SK-N-MC (cell line): ENCODE measurements around the gene CSNK1D.

Experiments used
- EZH2 ChIP-seq: fragments of 200-600 bp; sonication (generic); IDR thresholded peaks from one replicate; pipeline ENCODE4 v1.6.1; 2017; ENCODE audit warnings: antibody characterized with exemption
- FOXP2 ChIP-seq: optimal IDR thresholded peaks from 2 replicates; pipeline ENCODE3; 2011; ENCODE audit warnings: mild to moderate bottlenecking, moderate library complexity; ENCODE audit not compliant: insufficient read depth; ENCODE audit errors: extremely low read length, control extremely low read depth
- POLR2AphosphoS5 ChIP-seq: IDR thresholded peaks from 2 replicates; pipeline ENCODE4 v1.6.1; 2012; ENCODE audit warnings: mild to moderate bottlenecking, low read depth, low read length, borderline replicate concordance

GRCh38 chr17:82237746-82238471, 35.6 kb downstream of the CSNK1D start:
- no peak for TF ChIP-seq POLR2AphosphoS5
- no peak for TF ChIP-seq EZH2
- no peak for TF ChIP-seq FOXP2
